HG02938 (cell line): ENCODE measurements around the gene RBFOX2.
"Not testable (repeated sequence)": the region's sequence is repeated elsewhere in the genome, so short reads cannot be mapped to it uniquely, and the experiment has no call there.

Experiments used
- ATAC-seq: cut with Tn5 transposase; IDR thresholded peaks from one replicate; pipeline ENCODE4 v1.9.1; 2021; ENCODE audit warnings: mild to moderate bottlenecking, moderate library complexity; ENCODE audit not compliant: unreplicated experiment

Gene RBFOX2

DNA sequence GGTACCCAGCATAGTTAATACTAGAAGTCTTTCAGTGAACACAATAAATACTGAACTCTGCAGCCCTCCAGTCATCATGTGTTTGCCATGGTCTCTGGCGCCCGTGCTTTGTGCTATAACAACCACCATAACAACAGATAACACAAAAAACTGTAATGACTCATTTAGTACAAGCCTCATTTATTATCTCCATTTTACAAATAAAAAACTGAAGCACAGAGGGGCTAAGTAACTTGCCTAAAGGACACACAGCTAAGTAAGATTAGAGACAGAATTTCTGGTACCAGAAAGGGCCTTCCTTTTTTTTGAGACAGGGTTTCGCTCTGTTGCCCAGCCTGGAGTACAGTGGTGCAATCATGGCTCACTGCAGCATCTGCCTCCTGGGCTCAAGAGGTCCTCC, 19.5 kb downstream of the RBFOX2 start:
- no peak for ATAC-seq

DNA sequence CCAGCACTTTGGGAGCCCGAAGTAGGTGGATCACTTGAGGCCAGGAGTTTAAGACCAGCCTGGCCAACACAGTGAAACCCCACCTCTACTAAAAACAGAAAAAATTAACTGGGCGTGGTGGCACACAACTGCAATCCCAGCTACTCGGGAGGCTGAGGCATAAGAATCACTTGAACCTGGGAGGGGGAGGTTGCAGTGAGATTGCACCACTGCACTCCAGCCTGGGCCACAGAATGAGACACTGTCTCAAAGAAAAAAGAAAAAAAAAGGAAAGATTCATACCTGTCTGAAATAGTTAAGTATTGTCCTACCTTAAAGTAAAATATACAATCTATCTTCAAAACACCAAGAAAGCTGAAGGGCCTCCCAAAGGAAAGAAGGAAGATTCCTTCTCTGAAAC, 20.1 kb downstream of the RBFOX2 start:
- ATAC-seq: no peak

DNA sequence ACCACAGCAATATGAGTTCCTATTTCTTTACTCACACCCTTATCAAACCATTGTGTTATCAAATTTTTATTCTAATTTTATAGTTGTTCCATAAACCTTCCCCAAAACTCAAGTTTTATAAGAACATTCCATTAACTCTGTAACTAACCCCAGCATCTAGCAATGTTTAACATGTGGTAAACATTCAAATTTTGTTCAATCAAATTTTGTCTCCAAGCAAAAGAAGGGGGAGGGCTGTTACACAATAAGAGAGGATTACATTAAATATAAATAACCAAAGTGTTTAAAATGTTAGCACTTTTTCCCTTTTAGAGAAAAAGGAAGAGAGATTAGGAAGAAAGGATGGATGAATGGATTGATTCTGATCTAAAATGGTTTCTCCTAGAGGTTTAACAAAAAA, 20.5 kb downstream of the RBFOX2 start:
- ATAC-seq: no peak

DNA sequence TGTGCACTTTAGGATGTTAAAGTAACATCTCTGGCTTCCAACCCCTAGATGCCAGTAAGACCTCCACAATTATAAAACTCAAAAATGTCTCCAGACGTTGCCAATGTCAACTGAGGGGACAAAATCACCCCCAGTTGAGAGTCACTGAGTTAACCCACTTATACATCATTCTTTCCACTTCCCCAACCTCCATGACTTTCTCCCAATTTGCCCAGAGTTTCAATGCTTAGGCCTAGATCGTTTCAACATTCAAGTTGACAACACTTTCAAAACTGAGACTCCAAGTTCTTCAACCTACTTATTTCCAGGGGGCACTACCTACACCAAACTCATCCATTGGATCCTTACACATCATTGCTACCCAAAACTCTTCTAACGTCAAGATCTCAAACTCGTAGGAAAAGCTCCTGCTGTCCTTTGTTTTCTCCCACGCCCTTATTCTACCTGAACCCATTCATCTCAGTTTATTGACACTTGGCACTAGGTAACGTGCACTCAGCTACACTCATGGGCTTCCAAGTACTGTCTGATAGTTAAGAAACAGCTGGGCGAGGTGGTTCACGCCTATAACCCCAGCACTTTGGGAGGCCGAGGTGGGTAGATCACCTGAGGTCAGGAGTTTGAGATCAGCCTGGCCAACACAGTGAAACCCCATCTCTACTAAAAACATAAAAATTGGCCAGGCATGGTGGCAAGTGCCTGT, 24.5 kb downstream of the RBFOX2 start:
- ATAC-seq: no peak

DNA sequence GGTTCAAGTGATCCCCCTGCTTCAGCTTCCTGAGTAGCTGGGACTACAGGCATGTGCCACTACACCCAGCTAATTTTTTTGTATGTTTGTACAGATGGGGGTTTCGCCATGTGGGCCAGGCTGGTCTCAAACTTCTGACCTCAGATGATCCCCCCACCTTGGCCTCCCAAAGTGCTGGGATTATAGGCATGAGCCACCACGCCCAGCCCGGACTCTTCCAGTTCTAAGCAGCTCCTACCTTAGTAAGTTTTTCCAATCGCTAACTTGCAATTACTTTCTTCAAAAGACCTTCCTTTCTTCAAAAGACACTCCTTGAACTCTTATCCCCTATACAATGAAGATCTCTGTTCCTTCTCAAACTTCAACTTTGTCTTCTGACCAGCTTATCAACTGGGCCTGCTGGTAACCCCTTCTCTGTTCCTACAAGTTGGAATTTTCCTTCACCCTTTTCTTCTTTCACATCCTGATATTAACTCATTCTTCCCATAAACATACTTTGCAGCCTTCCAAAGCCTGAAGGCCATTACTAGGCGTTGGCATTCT, 25.8 kb downstream of the RBFOX2 start:
- no peak for ATAC-seq

DNA sequence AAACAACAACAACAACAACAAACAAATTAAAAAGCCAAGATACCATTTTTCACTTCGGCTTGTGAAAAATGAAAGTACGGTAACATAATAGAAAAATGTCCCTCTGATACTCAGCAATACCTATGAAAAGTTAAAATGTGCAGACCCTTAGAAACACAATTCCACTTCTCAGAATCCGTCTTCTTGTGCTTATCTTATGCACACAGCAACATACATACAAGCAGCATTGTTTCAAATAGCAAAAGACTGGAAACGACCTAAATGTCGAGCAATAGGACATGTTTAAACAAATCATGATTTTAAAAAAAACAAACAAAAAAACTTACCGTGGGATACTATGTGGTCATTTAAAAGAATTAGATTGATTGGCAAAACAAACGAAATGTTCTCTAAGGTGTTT, 26.5 kb downstream of the RBFOX2 start:
- ATAC-seq: no peak

DNA sequence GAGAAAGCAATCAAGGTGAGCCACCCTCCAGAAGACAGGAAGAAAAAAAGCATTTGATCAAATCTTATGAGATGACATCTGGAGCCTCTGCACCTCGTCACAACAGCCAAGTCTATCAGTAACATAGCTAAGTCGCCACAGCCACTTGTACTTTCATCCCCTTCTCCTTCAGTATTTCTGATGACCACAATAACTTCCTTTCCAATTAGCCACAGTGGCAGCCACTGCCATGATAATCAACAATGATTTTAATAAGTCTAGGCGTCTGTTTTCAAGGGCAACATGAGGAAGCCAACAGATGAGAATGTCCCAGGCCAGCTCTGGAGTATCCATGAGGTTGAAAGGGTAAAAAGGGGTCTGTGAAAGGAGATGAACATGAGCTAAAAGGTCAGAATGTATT, 29.9 kb downstream of the RBFOX2 start:
- no peak for ATAC-seq

DNA sequence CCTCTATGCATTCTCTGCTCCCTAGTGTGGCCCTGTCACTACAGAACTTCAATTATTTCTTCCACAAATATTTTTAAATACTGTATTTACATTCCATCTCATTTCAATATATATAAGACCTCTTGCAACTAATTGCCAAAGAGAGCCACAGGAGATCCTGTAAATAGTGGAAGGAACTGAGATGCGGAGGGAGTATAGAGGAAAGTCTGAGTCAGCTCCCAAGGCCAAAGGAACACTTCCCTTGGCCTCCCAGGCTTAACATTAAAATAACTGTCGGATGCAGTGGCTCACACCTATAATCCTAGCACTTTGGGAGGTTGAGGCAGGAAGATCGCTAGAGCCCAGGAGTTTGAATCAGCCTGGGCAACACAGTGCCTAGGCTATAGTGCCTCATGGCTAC, 31.2 kb downstream of the RBFOX2 start:
- no peak for ATAC-seq

DNA sequence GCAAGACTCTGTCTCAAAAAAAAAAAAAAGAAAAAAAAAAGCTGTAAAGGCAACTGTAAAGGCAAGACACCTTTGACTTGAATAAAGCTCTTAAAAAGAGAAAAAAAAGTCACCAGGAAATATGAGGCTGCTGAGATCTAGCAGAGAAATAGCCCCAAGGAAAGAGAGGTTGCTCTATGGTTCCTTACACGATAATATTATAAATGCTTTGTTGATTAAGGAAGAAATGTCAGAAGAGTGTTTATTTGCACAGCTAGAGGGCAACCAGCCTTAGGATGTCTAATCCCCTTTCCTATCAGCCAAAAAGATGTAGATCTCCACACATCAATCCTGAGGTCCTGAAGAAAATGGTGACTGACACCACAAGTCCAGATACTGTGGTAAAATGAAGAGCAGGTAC, 32.0 kb downstream of the RBFOX2 start:
- no peak for ATAC-seq

DNA sequence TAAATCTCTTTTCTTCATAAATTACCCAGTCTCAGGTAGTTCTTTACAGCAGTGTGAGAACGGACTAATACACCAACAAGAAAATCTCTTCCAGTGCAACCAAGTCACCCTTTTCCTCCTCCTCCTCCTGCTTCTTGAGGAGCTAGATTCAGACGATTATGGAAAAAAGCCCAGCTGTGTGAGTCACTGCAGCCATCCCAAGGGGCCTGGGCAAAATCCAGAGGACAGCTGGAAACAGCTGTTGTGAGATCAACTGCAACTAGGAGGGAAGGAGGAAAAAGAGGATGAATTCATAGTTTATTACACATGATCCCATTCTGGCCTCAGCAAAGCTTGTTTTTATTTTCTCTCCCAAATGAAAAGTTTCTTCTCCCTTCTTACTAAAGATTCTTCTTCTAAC, 32.9 kb downstream of the RBFOX2 start:
- no peak for ATAC-seq

DNA sequence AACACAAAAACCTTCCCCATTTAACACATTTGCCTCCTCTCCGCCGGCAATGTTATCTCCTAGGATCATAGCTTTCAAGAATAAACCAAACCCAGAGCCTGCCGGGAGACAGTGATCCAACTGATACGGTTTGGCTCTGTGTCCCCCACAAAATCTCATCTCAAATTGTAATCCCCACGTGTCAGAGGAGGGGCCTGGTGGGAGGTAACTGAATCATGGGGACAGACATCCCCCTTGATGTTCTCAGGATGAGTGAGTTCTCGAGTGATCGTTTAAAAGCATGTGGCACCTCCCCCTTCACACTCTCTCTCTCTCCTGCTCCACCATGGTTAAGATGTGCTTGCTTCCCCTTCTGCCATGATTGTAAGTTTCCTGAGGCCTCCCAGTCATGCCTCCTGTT, 33.3 kb downstream of the RBFOX2 start:
- ATAC-seq: no peak

DNA sequence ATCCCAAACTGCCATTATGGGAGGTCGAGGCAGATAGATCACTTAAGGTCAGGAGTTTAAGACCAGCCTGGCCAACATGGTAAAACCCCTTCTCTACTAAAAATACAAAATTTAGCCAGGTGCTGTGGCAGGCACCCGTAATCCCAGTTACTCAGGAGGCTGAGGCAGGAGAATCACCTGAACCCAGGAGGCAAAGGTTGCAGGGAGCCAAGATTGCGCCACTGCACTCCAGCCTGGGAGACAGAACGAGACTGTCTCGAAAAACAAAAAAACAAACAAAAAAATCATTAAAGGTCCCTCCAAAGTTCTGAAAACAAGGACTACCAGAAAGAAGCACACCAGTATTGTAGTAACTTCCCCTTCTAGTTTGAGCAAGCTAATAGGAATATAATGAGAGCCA, 34.9 kb downstream of the RBFOX2 start:
- ATAC-seq: not testable (repeated sequence)

DNA sequence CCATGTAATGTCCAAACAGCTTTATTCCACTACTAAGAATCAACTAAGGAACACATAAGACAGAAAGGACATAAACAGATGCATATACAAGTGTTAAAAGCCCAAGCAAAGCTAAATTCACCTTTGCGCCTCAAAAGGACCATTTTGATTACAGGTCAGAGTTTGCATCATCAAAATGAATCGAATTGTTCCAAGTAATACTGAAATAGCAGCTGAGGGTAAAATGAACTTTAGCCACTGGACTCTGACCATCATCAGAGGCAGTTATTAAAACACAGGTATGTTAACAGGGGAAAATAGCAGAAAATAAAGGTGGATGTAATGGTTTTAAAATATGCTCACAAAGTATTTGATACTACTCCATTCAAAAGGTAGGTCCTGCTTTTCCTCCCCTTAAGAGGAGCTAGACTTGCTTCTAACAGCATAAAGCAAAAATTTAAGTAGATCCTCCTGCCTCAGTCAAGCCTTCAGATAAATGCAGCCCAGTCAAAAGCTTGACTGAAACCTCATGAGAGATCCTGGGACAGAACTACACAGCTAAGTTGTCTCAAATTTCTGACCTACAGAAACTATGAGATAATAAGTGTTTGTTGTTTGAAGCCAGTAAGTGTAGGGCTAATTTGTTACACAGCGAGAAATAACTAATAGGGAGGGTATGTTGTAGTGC, 35.4 kb downstream of the RBFOX2 start:
- ATAC-seq: no peak

DNA sequence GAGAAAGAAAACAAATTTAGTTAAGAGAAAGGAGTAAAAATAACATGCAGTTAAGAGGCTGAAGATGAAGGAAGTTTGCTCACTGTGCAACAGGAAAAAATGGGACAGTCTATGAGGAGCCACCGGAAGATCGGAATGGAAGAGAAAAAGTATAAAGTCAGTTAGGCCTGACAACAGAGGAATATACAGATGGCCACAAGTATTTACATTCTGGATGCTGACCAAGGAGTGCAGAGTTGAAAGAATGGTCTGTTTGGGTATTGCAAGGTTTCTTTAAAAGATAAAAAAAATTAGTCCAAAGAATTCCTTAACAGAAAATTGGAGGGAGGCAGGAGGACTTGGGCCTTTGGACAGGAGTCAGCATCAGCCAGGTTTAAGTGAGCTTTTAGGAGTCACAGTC, 37.5 kb downstream of the RBFOX2 start:
- no peak for ATAC-seq

DNA sequence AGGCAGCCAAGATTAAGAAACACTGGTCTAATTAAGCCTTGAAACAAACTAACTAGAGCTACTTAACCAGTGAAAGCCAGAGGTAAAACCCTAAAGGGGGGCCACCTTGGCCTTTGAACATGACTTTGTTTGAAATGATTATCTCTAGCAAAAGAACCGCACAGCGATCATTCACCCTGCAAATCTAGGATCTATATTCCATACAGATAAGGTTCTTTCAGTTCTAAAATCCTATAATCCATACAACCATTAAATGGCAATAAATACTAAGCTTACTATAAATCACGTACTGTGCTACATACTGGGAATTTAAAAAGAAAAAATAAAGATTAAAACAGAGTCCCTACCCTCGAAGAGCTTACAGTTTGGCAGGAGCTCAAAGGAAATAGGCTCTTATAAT, 40.6 kb downstream of the RBFOX2 start:
- ATAC-seq: no peak

DNA sequence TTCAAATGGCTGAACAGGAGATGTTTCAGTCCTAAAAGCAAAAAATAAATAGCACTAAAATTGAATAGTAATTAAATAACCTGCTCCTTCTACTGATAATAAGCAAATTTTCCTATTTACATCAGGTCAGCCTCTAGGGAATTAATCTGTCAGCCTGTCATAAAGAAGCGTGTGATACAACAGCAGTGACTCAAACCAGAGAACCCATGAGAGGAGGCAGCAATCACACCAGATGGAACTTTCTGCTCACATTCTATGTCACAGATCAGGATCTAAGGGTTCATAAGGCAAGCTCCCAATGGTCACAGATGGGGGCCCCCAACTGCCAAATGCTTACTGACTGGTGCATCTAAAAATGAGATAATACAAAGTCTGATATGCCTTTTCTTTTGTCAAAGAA, 41.1 kb downstream of the RBFOX2 start:
- ATAC-seq: no peak

DNA sequence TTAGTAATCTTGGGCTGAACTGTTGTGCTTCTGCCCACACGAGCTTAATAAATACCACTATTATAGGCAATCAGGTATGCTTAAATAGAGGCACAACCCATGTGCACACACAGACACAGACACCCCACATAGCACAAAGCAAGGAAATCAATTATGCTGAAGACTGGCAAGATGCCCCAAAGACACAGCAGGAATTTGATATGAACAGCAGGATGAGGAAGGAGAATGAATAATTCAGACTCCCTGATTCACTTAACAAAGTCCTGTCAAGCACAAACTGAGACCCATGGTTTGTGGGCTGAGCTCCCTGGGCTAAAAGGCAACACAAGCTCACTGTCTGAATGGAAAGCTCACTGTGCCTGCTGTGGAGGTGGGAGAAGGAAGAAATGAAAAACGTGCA, 42.5 kb downstream of the RBFOX2 start:
- ATAC-seq: no peak

DNA sequence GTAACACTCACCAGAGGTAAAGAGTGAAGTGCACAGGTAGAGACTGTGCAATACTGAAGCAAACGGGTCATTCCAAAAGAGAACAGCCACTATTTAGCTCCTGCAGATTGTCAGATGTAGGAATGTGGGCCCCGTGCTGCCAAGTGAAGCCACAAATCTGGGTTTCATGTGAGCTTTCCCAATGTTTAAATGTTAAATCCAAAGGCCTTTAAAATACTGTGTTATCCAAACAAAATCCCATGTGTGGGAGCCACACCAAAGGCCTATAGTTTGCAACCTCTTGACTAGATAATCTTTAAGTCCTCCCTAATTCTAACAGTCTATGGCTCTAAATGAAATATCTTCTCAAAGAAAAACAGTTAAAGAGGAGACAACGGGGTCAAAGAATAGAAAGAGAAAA, 43.3 kb downstream of the RBFOX2 start:
- no peak for ATAC-seq

DNA sequence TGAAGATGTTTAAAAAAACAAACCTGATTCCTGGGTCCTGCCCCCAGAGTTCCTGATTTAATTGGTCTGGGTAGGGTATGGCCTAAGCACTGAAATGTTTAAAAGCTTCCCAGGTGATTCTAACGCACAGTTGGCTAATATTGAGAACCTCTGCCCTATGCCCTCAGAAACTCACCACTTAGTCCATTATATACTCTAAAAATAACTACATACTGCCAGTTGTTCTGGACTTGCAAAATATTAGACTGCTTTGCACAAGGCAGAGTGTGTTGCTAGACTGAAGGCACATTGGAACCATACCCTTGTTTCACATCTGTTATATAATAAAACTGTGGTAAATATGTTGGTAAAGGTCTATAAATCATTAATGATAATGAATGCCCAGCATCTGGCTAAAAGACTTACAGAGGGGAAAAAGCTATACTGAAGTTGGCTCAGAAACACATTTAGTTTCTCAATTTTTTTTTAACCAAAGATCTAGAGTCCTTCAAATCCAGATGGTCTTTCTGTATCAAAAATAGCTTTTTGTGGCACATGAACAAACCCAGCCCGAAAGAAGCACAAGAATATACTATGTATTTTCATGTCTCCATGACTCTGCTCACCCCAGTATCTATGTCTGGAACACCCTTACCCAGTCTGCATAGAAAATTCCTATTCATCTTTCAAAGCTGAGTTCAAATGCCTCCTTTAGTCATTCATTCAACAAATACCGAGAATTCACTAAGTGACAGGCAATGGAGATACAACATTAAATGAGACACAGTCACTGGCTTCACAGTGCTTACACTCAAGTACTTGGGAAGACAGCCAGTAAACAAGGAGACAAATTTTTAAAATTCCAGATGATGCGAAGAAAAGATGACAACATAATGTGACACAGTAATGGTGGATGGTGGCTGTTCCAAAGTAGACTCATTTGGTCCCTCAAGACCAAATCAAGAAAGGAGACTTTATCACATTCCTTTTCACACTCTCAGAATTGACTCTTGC, 44.1 kb downstream of the RBFOX2 start:
- no peak for ATAC-seq

DNA sequence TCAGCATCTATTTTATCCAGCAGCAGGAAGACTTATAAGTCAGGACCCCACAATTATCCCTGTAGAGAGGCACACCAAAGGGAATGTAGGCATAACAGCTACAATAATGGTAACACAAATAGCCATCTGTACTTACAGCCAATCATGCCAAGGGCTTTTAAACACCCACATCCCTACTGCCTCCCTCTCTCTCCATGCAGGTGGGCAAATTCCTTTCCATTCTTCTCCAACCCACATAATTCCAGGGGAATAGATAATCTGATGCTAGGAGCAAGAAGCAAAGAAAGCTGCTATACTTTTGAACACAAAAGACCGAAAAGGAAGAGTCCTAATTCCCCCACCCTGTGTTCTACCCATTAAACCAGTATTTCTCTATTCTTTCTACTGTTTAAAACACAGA, 46.7 kb downstream of the RBFOX2 start:
- no peak for ATAC-seq

DNA sequence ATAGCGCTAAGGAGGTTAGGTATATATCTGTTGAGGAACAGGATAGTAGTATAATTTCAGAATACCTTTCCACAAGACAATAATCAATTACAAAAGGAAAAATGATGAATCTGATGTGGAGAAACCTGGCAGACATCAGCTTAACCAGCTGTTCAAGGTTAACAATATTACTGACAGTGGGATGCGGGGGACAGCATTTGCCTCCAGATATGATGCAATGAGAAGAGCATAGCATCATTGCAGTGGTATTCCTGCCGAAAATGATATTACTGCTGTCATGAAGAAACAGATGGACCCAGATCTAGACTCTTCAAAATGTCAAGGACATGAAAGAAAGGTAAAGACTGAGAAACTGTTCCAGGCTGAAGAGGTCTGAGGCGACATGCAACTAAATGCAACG, 49.7 kb downstream of the RBFOX2 start:
- no peak for ATAC-seq
